GM12864 (cell line): ENCODE data around the gene CIROP.

Experiments used
- DNase-seq: peaks from one replicate; pipeline ENCODE4 v3.0.0-alpha.2; 2011; ENCODE audit warnings: low read depth
- H3K4me3 ChIP-seq: 2 replicates; pipeline ENCODE4 v1.5.1; 2011; ENCODE audit warnings: mild to moderate bottlenecking, low read depth, low read length, control low read depth
- TF ChIP-seq, protein P1 (sequence below): IDR thresholded peaks from 2 replicates; pipeline ENCODE4 v1.5.1; 2011; ENCODE audit warnings: low read depth, mild to moderate bottlenecking, moderate library complexity, low read length, control low read depth, inconsistent platforms; ENCODE audit errors: missing control alignments

Gene CIROP

DNA sequence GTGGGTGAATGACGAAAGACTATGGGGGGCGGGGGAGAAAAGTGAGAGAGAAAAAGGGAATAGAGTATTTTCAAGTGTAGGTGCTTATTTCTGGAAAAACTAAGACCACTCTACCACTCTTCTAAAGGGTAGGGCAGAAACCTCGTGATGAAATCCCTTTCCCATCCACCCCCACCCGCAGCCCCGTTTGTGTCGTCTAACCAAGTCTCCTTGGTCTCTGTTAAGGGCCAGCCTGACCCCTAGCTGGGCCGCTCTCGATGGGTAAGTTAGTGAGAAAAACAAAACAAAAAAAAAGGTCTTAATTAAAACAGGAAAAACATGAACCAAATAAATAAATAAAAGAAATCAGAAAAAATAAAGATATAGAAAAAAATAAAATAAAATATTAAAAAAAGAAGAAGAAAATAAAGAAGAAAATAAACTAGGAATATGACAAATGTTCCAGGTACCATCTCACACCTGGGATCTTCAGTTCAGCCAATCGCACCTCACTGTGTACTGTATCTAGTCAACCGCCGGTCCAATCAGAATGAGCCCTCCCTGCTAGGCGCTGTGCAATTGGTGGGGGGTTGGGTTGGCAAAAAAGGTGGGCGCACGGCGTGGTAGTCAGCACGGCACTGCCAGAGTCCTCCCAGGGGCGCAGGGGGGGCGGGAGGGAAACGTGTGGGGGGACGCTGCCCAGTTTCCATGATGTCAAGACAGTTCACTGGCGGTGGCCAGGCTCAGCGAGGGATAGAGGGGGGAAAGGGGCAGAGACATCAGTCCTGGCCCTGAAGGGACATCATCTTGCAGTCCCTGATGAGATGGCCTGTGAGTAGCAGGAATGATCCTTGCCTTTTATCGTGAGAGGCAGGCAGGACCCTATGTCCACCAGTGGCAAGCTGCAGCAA is 37.7 kb downstream of the CIROP start:
- no peak for DNase-seq
- TF ChIP-seq, protein P1, sequence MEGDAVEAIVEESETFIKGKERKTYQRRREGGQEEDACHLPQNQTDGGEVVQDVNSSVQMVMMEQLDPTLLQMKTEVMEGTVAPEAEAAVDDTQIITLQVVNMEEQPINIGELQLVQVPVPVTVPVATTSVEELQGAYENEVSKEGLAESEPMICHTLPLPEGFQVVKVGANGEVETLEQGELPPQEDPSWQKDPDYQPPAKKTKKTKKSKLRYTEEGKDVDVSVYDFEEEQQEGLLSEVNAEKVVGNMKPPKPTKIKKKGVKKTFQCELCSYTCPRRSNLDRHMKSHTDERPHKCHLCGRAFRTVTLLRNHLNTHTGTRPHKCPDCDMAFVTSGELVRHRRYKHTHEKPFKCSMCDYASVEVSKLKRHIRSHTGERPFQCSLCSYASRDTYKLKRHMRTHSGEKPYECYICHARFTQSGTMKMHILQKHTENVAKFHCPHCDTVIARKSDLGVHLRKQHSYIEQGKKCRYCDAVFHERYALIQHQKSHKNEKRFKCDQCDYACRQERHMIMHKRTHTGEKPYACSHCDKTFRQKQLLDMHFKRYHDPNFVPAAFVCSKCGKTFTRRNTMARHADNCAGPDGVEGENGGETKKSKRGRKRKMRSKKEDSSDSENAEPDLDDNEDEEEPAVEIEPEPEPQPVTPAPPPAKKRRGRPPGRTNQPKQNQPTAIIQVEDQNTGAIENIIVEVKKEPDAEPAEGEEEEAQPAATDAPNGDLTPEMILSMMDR, result no peak
- H3K4me3 ChIP-seq, result no peak overlapping the region

DNA sequence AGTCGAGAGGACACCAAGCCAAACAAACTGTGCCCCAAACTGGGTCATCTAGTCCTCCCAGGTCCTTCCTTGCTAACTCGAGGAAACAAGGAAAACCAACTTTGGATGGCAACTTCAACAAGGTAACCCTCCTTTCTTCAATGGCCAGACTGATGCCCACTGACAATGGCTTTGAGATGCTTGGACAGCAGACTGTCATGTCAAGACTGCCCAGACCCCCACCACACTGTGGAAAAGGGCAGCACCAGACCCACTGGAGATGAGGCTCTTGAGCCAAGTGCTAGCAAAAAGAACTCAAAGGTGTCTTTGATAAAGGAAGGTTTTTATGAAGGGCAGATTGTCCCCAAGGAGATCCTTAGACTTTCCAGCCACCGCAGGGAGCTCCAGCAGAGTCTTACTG is 38.4 kb downstream of the CIROP start:
- TF ChIP-seq, protein P1, result no peak
- DNase-seq, result no peak
- H3K4me3 ChIP-seq, result no peak overlapping the region

DNA sequence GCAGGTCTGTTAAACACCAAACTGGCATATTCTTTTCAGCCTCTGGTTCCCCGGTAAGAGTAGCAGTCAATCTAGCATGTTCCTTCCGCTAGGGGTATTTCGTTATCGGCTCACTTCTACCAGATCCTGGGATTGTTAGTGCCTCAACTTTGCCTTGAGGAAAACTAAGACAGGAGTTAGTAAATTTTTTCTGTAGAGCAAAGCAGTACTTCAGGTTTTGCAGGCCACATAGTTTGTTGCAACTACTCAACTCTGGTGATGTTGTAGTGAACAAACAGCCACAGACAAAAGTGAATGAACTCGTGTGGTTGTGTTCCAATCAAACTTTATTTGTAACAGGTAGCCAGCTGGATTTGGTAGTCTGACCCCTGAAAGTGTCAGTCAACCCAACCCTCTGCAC is 41.2 kb downstream of the CIROP start:
- H3K4me3 ChIP-seq, result no peak overlapping the region
- TF ChIP-seq, protein P1, result no peak
- no peak for DNase-seq

- TF ChIP-seq, protein P1, result no peak
- no peak for DNase-seq
- H3K4me3 ChIP-seq, result no peak overlapping the region
Observed at GRCh38 chr14:23062002-23062401, 42.8 kb downstream of the CIROP start.

DNA sequence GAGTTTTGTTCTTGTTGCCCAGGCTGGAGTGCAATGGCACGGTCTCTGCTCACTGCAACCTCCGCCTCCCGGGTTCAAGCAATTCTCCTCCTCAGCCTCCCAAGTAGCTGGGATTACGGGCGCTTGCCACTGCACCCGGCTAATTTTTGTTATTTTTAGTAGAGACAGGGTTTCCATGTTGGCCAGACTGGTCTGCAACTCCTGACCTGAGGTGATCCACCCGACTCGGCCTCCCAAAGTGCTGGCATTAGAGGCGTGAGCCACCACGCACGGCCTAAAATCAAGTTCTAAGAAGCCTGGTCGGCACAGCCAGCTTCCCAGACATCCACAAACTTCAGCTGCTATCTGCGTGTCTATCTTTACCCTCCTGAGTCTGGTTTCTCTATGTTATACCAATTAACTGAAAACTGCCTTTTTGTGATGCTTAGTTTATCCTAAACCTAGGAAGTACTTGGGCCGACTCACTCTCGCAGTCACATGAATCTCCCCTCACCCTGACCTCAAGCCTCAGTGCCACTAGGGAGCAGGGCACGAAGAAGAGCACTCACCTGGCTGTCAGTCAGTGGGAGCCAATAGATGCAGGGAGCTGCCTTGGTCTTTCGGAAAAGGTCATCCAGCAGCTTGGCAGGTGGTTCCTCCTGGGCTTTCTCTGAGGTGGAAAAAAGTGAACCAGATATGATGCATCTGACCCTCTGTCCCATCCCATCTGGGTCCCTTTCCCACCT is 44.1 kb downstream of the CIROP start:
- TF ChIP-seq, protein P1, result no peak

GRCh38 chr14:23058654-23059504 is 45.9 kb downstream of the CIROP start:
- no peak for DNase-seq
- TF ChIP-seq, protein P1, result no peak
- H3K4me3 ChIP-seq, result no peak overlapping the region

More for the DNA sequence above, 44.1 kb downstream of the CIROP start:
- no peak for DNase-seq
- no peak overlapping the region for H3K4me3 ChIP-seq
